H1 (cell line): ENCODE results near the gene PCNX1. TPM values are rescaled to one million over a fixed set of nuclear protein-coding genes. Genes with fewer than 3 reads are reported as not detected.

ENCODE experiments used
- CTCF ChIA-PET: fragments of 300-600 bp; sonication (Branson Sonifier 250); formaldehyde crosslinking; loops from one replicate; lab custom pipeline; 2021; ENCODE audit not compliant: partially characterized antibody; lab: Charles Lee
- POLR2A ChIA-PET: fragments of 300-600 bp; sonication (Branson Sonifier 250); formaldehyde crosslinking; loops from one replicate; lab custom pipeline; 2021; ENCODE audit warnings: inconsistent platforms; ENCODE audit not compliant: partially characterized antibody; lab: Charles Lee
- DNase-seq, 2 experiments: peaks; one replicate each; pipeline versions ENCODE4 v3.0.0 to v3.0.0-alpha.2; 2010 to 2022; ENCODE audit warnings: low spot score in 2 of 2, low read depth in 1 of 2, mixed read lengths in 1 of 2
- FAIRE-seq: peaks from 2 replicates; lab custom pipeline; 2011; peaks lifted over from hg19 to GRCh38; lab: Jason Lieb, UNC
- H2AFZ ChIP-seq: 2 replicates; pipeline ENCODE4 v1.8.1; 2012; ENCODE audit warnings: low read length, inconsistent platforms
- H2AK5ac ChIP-seq: 2 replicates; pipeline ENCODE4 v1.6.1; 2013; ENCODE audit warnings: low read depth, low read length
- H2BK120ac ChIP-seq: replicated peaks from 2 replicates; pipeline ENCODE3; 2013; ENCODE audit warnings: low read depth, low read length, inconsistent platforms
- H2BK12ac ChIP-seq: 2 replicates; pipeline ENCODE4 v1.6.1; 2013; ENCODE audit warnings: low read depth, low read length
- H2BK15ac ChIP-seq: 2 replicates; pipeline ENCODE4 v1.6.1; 2013; ENCODE audit warnings: low read length
- H2BK20ac ChIP-seq: 2 replicates; pipeline ENCODE4 v1.6.1; 2013; ENCODE audit warnings: low read length
- H2BK5ac ChIP-seq: 2 replicates; pipeline ENCODE4 v1.6.1; 2013; ENCODE audit warnings: low read depth, low read length
- H3K14ac ChIP-seq: 2 replicates; pipeline ENCODE4 v1.6.1; 2013; ENCODE audit warnings: inconsistent platforms; ENCODE audit not compliant: insufficient read length
- H3K18ac ChIP-seq: 2 replicates; pipeline ENCODE4 v1.6.1; 2013; ENCODE audit warnings: low read length; ENCODE audit errors: extremely low read depth
- H3K23ac ChIP-seq: 2 replicates; pipeline ENCODE4 v1.6.1; 2013; ENCODE audit warnings: inconsistent platforms; ENCODE audit not compliant: insufficient read length
- H3K23me2 ChIP-seq: 2 replicates; pipeline ENCODE4 v1.6.1; 2013; ENCODE audit warnings: low read depth, low read length
- H3K27ac ChIP-seq: 2 replicates; pipeline ENCODE4 v1.6.1; 2011; ENCODE audit warnings: low read depth, low read length, inconsistent platforms
- H3K27me3 ChIP-seq, 4 experiments: replicated peaks in 1 of 4; 1 replicate in 1 of 4; 2 replicates in 3 of 4; pipeline versions ENCODE4 v1.6.1 to v1.8.1; 2011 to 2013; ENCODE audit warnings: low read length in 3 of 4, mild to moderate bottlenecking in 3 of 4, inconsistent platforms in 2 of 4, mixed read lengths in 2 of 4, moderate library complexity in 1 of 4; ENCODE audit not compliant: control insufficient read depth in 3 of 4, insufficient read depth in 3 of 4; ENCODE audit errors: extremely low read depth in 1 of 4
- H3K36me3 ChIP-seq, 4 experiments: 2 replicates each; pipeline versions ENCODE4 v1.6.1 to v1.8.1; 2011 to 2013; ENCODE audit warnings: mild to moderate bottlenecking in 4 of 4, low read length in 3 of 4, moderate library complexity in 2 of 4, control low read depth in 1 of 4, inconsistent platforms in 1 of 4; ENCODE audit not compliant: insufficient read depth in 4 of 4, control insufficient read depth in 2 of 4
- H3K4ac ChIP-seq: replicated peaks from 2 replicates; pipeline ENCODE3; 2013; ENCODE audit warnings: low read length, low read depth, mixed read lengths, inconsistent platforms; ENCODE audit not compliant: insufficient read length
- H3K4me1 ChIP-seq, 4 experiments: replicated peaks in 1 of 4; 1 replicate in 1 of 4; 2 replicates in 3 of 4; pipeline versions ENCODE4 v1.6.1 to v1.8.1; 2011 to 2013; ENCODE audit warnings: low read length in 3 of 4, inconsistent platforms in 2 of 4, mixed read lengths in 1 of 4; ENCODE audit not compliant: insufficient read depth in 4 of 4, control insufficient read depth in 3 of 4
- H3K4me2 ChIP-seq, 2 experiments: 2 replicates each; pipeline versions ENCODE4 v1.6.1 to v1.8.1; 2011 to 2013; ENCODE audit warnings: low read depth in 2 of 2, low read length in 2 of 2, control low read depth in 1 of 2, inconsistent platforms in 1 of 2, mild to moderate bottlenecking in 1 of 2; ENCODE audit not compliant: insufficient read depth in 1 of 2
- H3K4me3 ChIP-seq, 4 experiments: fragments of 200-600, 300-600 bp in 1 of 4; sonication (generic), shearing (Covaris generic), sonication (Bioruptor Twin) in 1 of 4; 2 replicates each; pipeline versions ENCODE4 v1.5.1 to v1.8.1; 2011 to 2016; ENCODE audit warnings: low read length in 4 of 4, low read depth in 3 of 4, control low read depth in 2 of 4, inconsistent platforms in 2 of 4, mild to moderate bottlenecking in 2 of 4, mixed read lengths in 1 of 4, moderate library complexity in 1 of 4; ENCODE audit not compliant: insufficient read depth in 2 of 4; ENCODE audit errors: extremely low read depth in 1 of 4
- H3K56ac ChIP-seq: replicated peaks from 2 replicates; pipeline ENCODE3; 2013; ENCODE audit warnings: low read depth, mild to moderate bottlenecking, mixed read lengths, low read length, inconsistent platforms; ENCODE audit not compliant: insufficient read length
- H3K79me1 ChIP-seq: 2 replicates; pipeline ENCODE4 v1.6.1; 2013; ENCODE audit warnings: low read depth, low read length, control low read depth
- H3K79me2 ChIP-seq, 2 experiments: 2 replicates each; pipeline versions ENCODE4 v1.6.1 to v1.8.1; 2012 to 2013; ENCODE audit warnings: low read length in 2 of 2, mild to moderate bottlenecking in 2 of 2, inconsistent platforms in 1 of 2; ENCODE audit not compliant: insufficient read depth in 2 of 2, control insufficient read depth in 1 of 2
- H3K9ac ChIP-seq, 4 experiments: replicated peaks in 1 of 4; 1 replicate in 1 of 4; 2 replicates in 3 of 4; pipeline versions ENCODE4 v1.6.1 to v1.8.1; 2011 to 2013; ENCODE audit warnings: low read depth in 3 of 4, low read length in 3 of 4, control low read depth in 2 of 4, mild to moderate bottlenecking in 2 of 4, moderate library complexity in 2 of 4, inconsistent platforms in 1 of 4; ENCODE audit errors: extremely low read depth in 1 of 4
- H3K9me3 ChIP-seq, 2 experiments: 2 replicates each; pipeline versions ENCODE4 v1.6.1 to v1.8.1; 2012 to 2013; ENCODE audit warnings: mild to moderate bottlenecking in 2 of 2, moderate library complexity in 2 of 2, control low read depth in 1 of 2, inconsistent platforms in 1 of 2, low read depth in 1 of 2, low read length in 1 of 2, mixed read lengths in 1 of 2; ENCODE audit not compliant: insufficient read depth in 2 of 2
- H4K20me1 ChIP-seq, 2 experiments: replicated peaks in 1 of 2; 2 replicates each; pipeline versions ENCODE3 to v1.8.1; 2011 to 2013; ENCODE audit warnings: inconsistent platforms in 2 of 2, low read length in 2 of 2, mild to moderate bottlenecking in 1 of 2; ENCODE audit not compliant: insufficient read depth in 2 of 2, control insufficient read depth in 1 of 2
- H4K5ac ChIP-seq: 2 replicates; pipeline ENCODE4 v1.6.1; 2013; ENCODE audit warnings: low read length, low read depth, mixed read lengths, inconsistent platforms; ENCODE audit not compliant: insufficient read length
- H4K8ac ChIP-seq: 2 replicates; pipeline ENCODE4 v1.8.0; 2013; ENCODE audit warnings: mild to moderate bottlenecking, moderate library complexity, low read length, inconsistent platforms; ENCODE audit not compliant: insufficient read depth; ENCODE audit errors: extremely low read depth
- H4K91ac ChIP-seq: replicated peaks from 2 replicates; pipeline ENCODE3; 2013; ENCODE audit warnings: low read length, mixed read lengths, inconsistent platforms; ENCODE audit not compliant: insufficient read length
- EGR1 ChIP-seq: IDR thresholded peaks from 2 replicates; pipeline ENCODE4 v1.6.1; 2011; ENCODE audit warnings: low read depth, low read length, borderline replicate concordance
- HDAC2 ChIP-seq, 2 experiments: fragments of 300-600 bp in 1 of 2; sonication (generic) in 1 of 2; IDR thresholded peaks; 2 replicates each; pipeline ENCODE4 v1.6.1; 2011 to 2012; ENCODE audit warnings: low read depth in 2 of 2, low read length in 2 of 2, mild to moderate bottlenecking in 2 of 2, moderate library complexity in 2 of 2, borderline replicate concordance in 1 of 2, inconsistent platforms in 1 of 2
- MAFK ChIP-seq: IDR thresholded peaks from 2 replicates; pipeline ENCODE4 v1.6.1; 2012; ENCODE audit warnings: low read depth, mild to moderate bottlenecking, improper control_type of control experiment, low read length
- MAX ChIP-seq: IDR thresholded peaks from 2 replicates; pipeline ENCODE4 v1.6.1; 2012; ENCODE audit warnings: inconsistent platforms
- POLR2A ChIP-seq, 2 experiments: IDR thresholded peaks; 1 replicate in 1 of 2; 2 replicates in 1 of 2; pipeline ENCODE4 v1.6.1; 2011; ENCODE audit warnings: low read depth in 2 of 2, low read length in 2 of 2, mild to moderate bottlenecking in 2 of 2; ENCODE audit errors: control extremely low read depth in 1 of 2
- TBP ChIP-seq: IDR thresholded peaks from 2 replicates; pipeline ENCODE4 v1.6.1; 2011; ENCODE audit warnings: low read depth, low read length, improper control_type of control experiment
- WGBS, 2 experiments: shearing (Covaris generic) in 1 of 2; methylation state at CpG; one replicate each; pipeline versions ENCODE4 v1.1.6 to v1.1.7; 2013 to 2015; ENCODE audit warnings: low lambda C conversion rate in 2 of 2, mixed read lengths in 2 of 2, inconsistent platforms in 1 of 2, low coverage in 1 of 2, missing lambda C conversion rate in 1 of 2; ENCODE audit not compliant: insufficient replicate concordance in 2 of 2, insufficient coverage in 1 of 2, insufficient read length in 1 of 2; ENCODE audit errors: extremely low coverage in 1 of 2, missing lambda C conversion rate in 1 of 2; 5-methylcytosine and 5-hydroxymethylcytosine counted together
- polyA plus RNA-seq, 7 experiments: library from polyadenylated mRNA; depleted of rRNA in 3 of 7; stranded (reverse) in 5 of 7; unstranded in 2 of 7; fragments of >200 nt in 5 of 7; fragments of 200-250 nt in 2 of 7; gene quantifications; 1 replicate in 5 of 7; 2 replicates in 1 of 7; 4 replicates in 1 of 7; pipeline versions ENCODE4 v1.2.1 to v1.2.3, GENCODE V29; 2011 to 2013; ENCODE audit warnings: missing spikeins in 2 of 7, mixed read lengths in 2 of 7
- total RNA-seq: library from RNA; stranded (reverse); fragmentation: NEBNext Ultra II Directional; extraction: Animal tissue kit (Norgen Biotek cat#: 25700); gene quantifications from 2 replicates; pipeline ENCODE4 v1.2.1, GENCODE V29; 2021

Gene PCNX1
- total and polyA plus RNA-seq, 2 of the 8 experiments (the other 6 are each of a cell fraction or from before 2014, with no cell fraction given), result 37.7 to 53.2 TPM

- no peak for FAIRE-seq
These were observed 79.8 kb downstream of the PCNX1 start for GRCh38 chr14:70987041-70987440.

More at GRCh38 chr14:70987041-70987440, 79.8 kb downstream of the PCNX1 start:
- Histone ChIP-seq H3K56ac (no peak overlapping the region), H3K9ac (no peak overlapping the region), H2BK12ac (no peak overlapping the region), H2BK5ac (no peak overlapping the region), H3K23me2 (no peaks in the 10 kb centered on the region), H3K79me2 (peaks cover 0 to 18% of the 10 kb centered on the region in 2 experiments; a peak in 2 of 4 replicates), H3K79me1 (no peaks in the 10 kb centered on the region), H2BK20ac (no peak overlapping the region), H2BK15ac (no peak overlapping the region), H3K4me3 (no peak overlapping the region), H2AK5ac (no peak overlapping the region), H3K23ac (no peak overlapping the region), H3K27me3 (no peaks in the 10 kb centered on the region), H2BK120ac (no peak overlapping the region), H4K8ac (no peak overlapping the region), H3K4ac (no peak overlapping the region), H3K36me3 (no peaks in the 10 kb centered on the region), H3K14ac (no peak overlapping the region), H4K91ac (no peak overlapping the region), H3K9me3 (no peaks in the 10 kb centered on the region), H3K27ac (no peak overlapping the region), H3K4me2 (no peak overlapping the region), H3K18ac (no peak overlapping the region), H3K4me1 (no peaks in the 10 kb centered on the region), H4K5ac (no peak overlapping the region), H4K20me1 (peaks cover 2 to 3% of the 10 kb centered on the region in 2 experiments), H2AFZ (no peak overlapping the region)
- WGBS, 2 experiments, result 100% methylated on average over 1 of the region's 1 CpG; no CpG with 5 or more reads in 1 of the 2 experiments
- TF ChIP-seq POLR2A (IDR thresholded peaks at IDR 0.05; ENCODE audit: control extremely low read depth in 1 of 2, low read depth in 2 of 2, low read length in 2 of 2), result no peak
- no peak for TF ChIP-seq EGR1
- no peak for TF ChIP-seq HDAC2 (IDR thresholded peaks at IDR 0.05; ENCODE audit: borderline replicate concordance in 1 of 2, low read depth in 2 of 2, low read length in 2 of 2)
- no peak for TF ChIP-seq MAX
- no peak for TF ChIP-seq MAFK
- TF ChIP-seq TBP, result no peak
- CTCF ChIA-PET, result no interaction called here
- POLR2A ChIA-PET, result no interaction called here
- DNase-seq, result no peak
